Endothelial cell of umbilical vein (primary cell): Measurements from ENCODE around the gene SLMAP. TPM values are rescaled to one million over a fixed set of nuclear protein-coding genes. Genes with fewer than 3 reads are reported as not detected.

Experiments
- BruUV-seq: library from RNA; stranded (reverse); fragments of 400-500 nt; replicated peaks from 2 replicates; lab custom pipeline; 2021; lab: Mats Ljungman, UMichigan
- CTCF ChIA-PET: fragments of 300-600, 350-600 bp; sonication (Branson Sonifier 250); formaldehyde crosslinking; loops from one replicate; lab custom pipeline; 2021; ENCODE audit warnings: antibody characterized with exemption, inconsistent platforms; lab: Charles Lee
- POLR2A ChIA-PET: fragments of 300-600, 350-600 bp; sonication (Branson Sonifier 250); formaldehyde crosslinking; loops from one replicate; lab custom pipeline; 2021; ENCODE audit warnings: antibody characterized with exemption, inconsistent platforms; lab: Charles Lee
- DNase-seq: peaks from one replicate; pipeline ENCODE4 v3.0.0-alpha.2; 2011; ENCODE audit warnings: low read depth, low spot score
- FAIRE-seq: peaks from 2 replicates; lab custom pipeline; 2011; peaks lifted over from hg19 to GRCh38; lab: Jason Lieb, UNC
- H2AFZ ChIP-seq: 2 replicates; pipeline ENCODE4 v1.6.0; 2012; ENCODE audit warnings: low read depth, low read length, control low read depth, inconsistent platforms
- H3K27ac ChIP-seq: 2 replicates; pipeline ENCODE4 v1.5.1; 2011; ENCODE audit warnings: low read depth, mild to moderate bottlenecking, control low read depth, low read length, moderate library complexity; ENCODE audit not compliant: insufficient read depth
- H3K27me3 ChIP-seq, 2 experiments: 2 replicates each; pipeline versions ENCODE4 v1.6.0 to v1.6.1; 2011; ENCODE audit warnings: low read length in 2 of 2, mixed read lengths in 1 of 2; ENCODE audit not compliant: control insufficient read depth in 2 of 2, insufficient read depth in 2 of 2
- H3K36me3 ChIP-seq, 2 experiments: 2 replicates in 1 of 2; 3 replicates in 1 of 2; pipeline ENCODE4 v1.5.1; 2011; ENCODE audit warnings: low read length in 2 of 2, mild to moderate bottlenecking in 1 of 2, moderate library complexity in 1 of 2; ENCODE audit not compliant: control insufficient read depth in 2 of 2, insufficient read depth in 2 of 2; ENCODE audit errors: extremely low read depth in 1 of 2
- H3K4me1 ChIP-seq: 3 replicates; pipeline ENCODE4 v1.5.1; 2011; ENCODE audit warnings: mild to moderate bottlenecking, low read length; ENCODE audit not compliant: control insufficient read depth, insufficient read depth; ENCODE audit errors: extremely low read depth
- H3K4me2 ChIP-seq: 2 replicates; pipeline ENCODE4 v1.6.1; 2011; ENCODE audit warnings: low read length, control low read depth, mixed read lengths; ENCODE audit not compliant: insufficient read depth
- H3K4me3 ChIP-seq, 3 experiments: fragments of 200-600 bp in 1 of 3; sonication (generic), shearing (Covaris generic) in 1 of 3; replicated peaks in 1 of 3; 2 replicates each; pipeline ENCODE4 v1.5.1; 2011 to 2016; ENCODE audit warnings: control low read depth in 3 of 3, low read length in 3 of 3, mild to moderate bottlenecking in 2 of 3, inconsistent platforms in 1 of 3, low read depth in 1 of 3, moderate library complexity in 1 of 3; ENCODE audit not compliant: insufficient read depth in 1 of 3
- H3K79me2 ChIP-seq: 2 replicates; pipeline ENCODE4 v1.6.0; 2012; ENCODE audit warnings: low read length, inconsistent platforms; ENCODE audit not compliant: control insufficient read depth, insufficient read depth
- H3K9ac ChIP-seq: replicated peaks from 2 replicates; pipeline ENCODE3; 2011; ENCODE audit warnings: low read length, control low read depth; ENCODE audit not compliant: insufficient read depth; ENCODE audit errors: extremely low read depth
- H3K9me1 ChIP-seq: replicated peaks from 3 replicates; pipeline ENCODE4 v1.6.0; 2011; ENCODE audit warnings: mild to moderate bottlenecking, low read length; ENCODE audit not compliant: control insufficient read depth, insufficient read depth; ENCODE audit errors: extremely low read depth
- H3K9me3 ChIP-seq: replicated peaks from 2 replicates; pipeline ENCODE4 v1.5.1; 2012; ENCODE audit warnings: low read length, inconsistent platforms; ENCODE audit not compliant: control insufficient read depth, insufficient read depth
- H4K20me1 ChIP-seq: replicated peaks from 2 replicates; pipeline ENCODE3; 2011; ENCODE audit warnings: mild to moderate bottlenecking, low read length; ENCODE audit not compliant: control insufficient read depth, insufficient read depth; ENCODE audit errors: extremely low read depth
- CTCF ChIP-seq, 2 donors: IDR thresholded peaks; 1 replicate in 1 of 2; 2 replicates in 1 of 2; pipeline ENCODE4 v1.5.1; 2011; ENCODE audit warnings: low read length in 2 of 2, mild to moderate bottlenecking in 2 of 2, moderate library complexity in 2 of 2, control low read depth in 1 of 2, inconsistent platforms in 1 of 2, low read depth in 1 of 2; ENCODE audit not compliant: insufficient read depth in 1 of 2; ENCODE audit errors: extremely low read depth in 1 of 2
- EZH2 ChIP-seq: IDR thresholded peaks from 2 replicates; pipeline ENCODE4 v1.6.1; 2012; ENCODE audit warnings: borderline replicate concordance, low read depth, mild to moderate bottlenecking, moderate library complexity, low read length, inconsistent platforms; ENCODE audit not compliant: severe bottlenecking
- FOS ChIP-seq: IDR thresholded peaks from 2 replicates; pipeline ENCODE4 v1.6.1; 2011; ENCODE audit warnings: mild to moderate bottlenecking, low read length, moderate library complexity, borderline replicate concordance; ENCODE audit not compliant: insufficient read depth
- GATA2 ChIP-seq: IDR thresholded peaks from 2 replicates; pipeline ENCODE4 v1.7.0; 2011; ENCODE audit warnings: low read depth, mild to moderate bottlenecking, moderate library complexity, mixed read lengths, low read length; ENCODE audit not compliant: insufficient read length, insufficient read depth
- JUN ChIP-seq: IDR thresholded peaks from 2 replicates; pipeline ENCODE4 v1.6.1; 2011; ENCODE audit warnings: borderline replicate concordance, low read depth; ENCODE audit not compliant: insufficient read length, insufficient read depth
- MYC ChIP-seq: IDR thresholded peaks from one replicate; pipeline ENCODE4 v1.6.1; 2011; ENCODE audit warnings: mild to moderate bottlenecking, low read depth, low read length
- POLR2A ChIP-seq: IDR thresholded peaks from 2 replicates; pipeline ENCODE4 v1.6.1; 2012; ENCODE audit warnings: low read depth, mild to moderate bottlenecking, control low read depth, low read length
- POLR2AphosphoS5 ChIP-seq: IDR thresholded peaks from 2 replicates; pipeline ENCODE4 v1.6.1; 2012; ENCODE audit warnings: low read depth, mild to moderate bottlenecking, control low read depth, low read length, moderate library complexity; ENCODE audit not compliant: insufficient read depth
- dilution Hi-C: fragments of 300-500 bp; cut with MboI; formaldehyde crosslinking; loops from one replicate; pipeline ENCODE4 v1.15.0; 2019; ENCODE audit warnings: low sequenced_read_pairs; ENCODE audit not compliant: extremely low pct_ligation_motif_present
- intact Hi-C: fragments of 100-400 bp; cut with micrococcal nuclease; formaldehyde crosslinking; loops from one replicate; pipeline ENCODE4 v1.10.0; 2022
- polyA plus RNA-seq, 4 experiments: library from polyadenylated mRNA; depleted of rRNA in 3 of 4; stranded (reverse) in 3 of 4; unstranded in 1 of 4; fragments of >200 nt; gene quantifications; 2 replicates each; pipeline versions ENCODE4 v1.2.1 to v1.2.3, GENCODE V29; 2011 to 2012; ENCODE audit warnings: missing spikeins in 1 of 4
- total RNA-seq: library from RNA; stranded (reverse); gene quantifications from 2 replicates; pipeline ENCODE4 v1.2.3, GENCODE V29; 2021
- TF ChIP-seq, protein P1 (sequence below): IDR thresholded peaks from 2 replicates; pipeline ENCODE4 v1.6.1; 2011; ENCODE audit not compliant: insufficient read depth, insufficient read length

SLMAP gene
- total and polyA plus RNA-seq, 2 donors (not counting 3 experiments of a cell fraction or from before 2014, with no cell fraction given), result 9.8 to 54.7 TPM

GRCh38 chr3:57967590-57967989, 211.5 kb downstream of the SLMAP start:
- DNase-seq, result no peak
- H2AFZ ChIP-seq, result no peak overlapping the region
- no peak overlapping the region for H3K27ac ChIP-seq
- dilution Hi-C loops, result no loop called here
- H3K4me3 ChIP-seq, result no peak overlapping the region
- TF ChIP-seq GATA2 (no peak), FOS (no peak), EZH2 (no peak), POLR2AphosphoS5 (no peak), MYC (no peak), POLR2A (no peak), CTCF (IDR thresholded peaks at IDR 0.05; ENCODE audit: extremely low read depth in 1 of 2, insufficient read depth in 1 of 2, low read depth in 1 of 2, low read length in 2 of 2) (no peak), JUN (no peak)
- TF ChIP-seq, protein P1, sequence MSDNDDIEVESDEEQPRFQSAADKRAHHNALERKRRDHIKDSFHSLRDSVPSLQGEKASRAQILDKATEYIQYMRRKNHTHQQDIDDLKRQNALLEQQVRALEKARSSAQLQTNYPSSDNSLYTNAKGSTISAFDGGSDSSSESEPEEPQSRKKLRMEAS, result no peak
- no TSS peak for BruUV-seq
- no peak for FAIRE-seq
- H3K27me3 ChIP-seq, result no peaks in the 10 kb centered on the region
- no peaks in the 10 kb centered on the region for H3K9me1 ChIP-seq
- H3K9ac ChIP-seq, result no peak overlapping the region
- ChIA-PET CTCF (interaction anchor here (1.5 kb wide), 1 partner anchor 37 kb away, joined by 3 read pairs; no protein-coding TSS in a partner anchor), POLR2A (no interaction called here)
- no peaks in the 10 kb centered on the region for H4K20me1 ChIP-seq
- intact Hi-C loops, result no loop called here
- no peaks in the 10 kb centered on the region for H3K79me2 ChIP-seq
- peaks cover 29% of the 10 kb centered on the region for H3K4me1 ChIP-seq
- no peak overlapping the region for H3K4me2 ChIP-seq
- H3K36me3 ChIP-seq, result no peaks in the 10 kb centered on the region
- H3K9me3 ChIP-seq, result no peaks in the 10 kb centered on the region
